IMR-90 (cell line): Measurements from ENCODE around the gene TRABD2A. TPM values are rescaled to one million over a fixed set of nuclear protein-coding genes. Genes with fewer than 3 reads are reported as not detected.

Experiments used
- ATAC-seq: fragments of 200-7000 bp; cut with Tn5 transposase; 2 replicates; pipeline ENCODE4 v1.9.1; 2020; ENCODE audit warnings: low read depth, mild to moderate bottlenecking, moderate library complexity
- BruUV-seq: library from RNA; stranded (reverse); fragments of 400-500 nt; replicated peaks from 2 replicates; lab custom pipeline; 2021; lab: Mats Ljungman, UMichigan
- CTCF ChIA-PET: fragments of 300-600 bp; formaldehyde crosslinking; extraction: SDS; loops from one replicate; lab custom pipeline; 2021; ENCODE audit warnings: antibody characterized with exemption; lab: Yijun Ruan, JAX
- POLR2A ChIA-PET: fragments of 300-600 bp; sonication (Branson Sonifier 250); formaldehyde crosslinking; loops from one replicate; lab custom pipeline; 2022; ENCODE audit warnings: antibody characterized with exemption; ENCODE audit not compliant: unreplicated experiment; lab: Charles Lee
- DNase-seq: peaks from one replicate; pipeline ENCODE4 v3.0.0; 2013
- H2AFZ ChIP-seq: replicated peaks from 2 replicates; pipeline ENCODE3; 2013; ENCODE audit warnings: low read length, mild to moderate bottlenecking; ENCODE audit not compliant: poor library complexity
- H2AK5ac ChIP-seq: 2 replicates; pipeline ENCODE4 v1.6.1; 2013; ENCODE audit warnings: low read depth, low read length, inconsistent platforms
- H2AK9ac ChIP-seq: replicated peaks from 2 replicates; pipeline ENCODE3; 2013; ENCODE audit warnings: mild to moderate bottlenecking, low read depth, low read length, moderate library complexity; ENCODE audit not compliant: poor library complexity
- H2BK120ac ChIP-seq: 2 replicates; pipeline ENCODE4 v1.6.1; 2013; ENCODE audit warnings: low read depth, low read length, inconsistent platforms
- H2BK15ac ChIP-seq: 3 replicates; pipeline ENCODE4 v1.6.1; 2013; ENCODE audit warnings: low read depth, low read length, inconsistent platforms
- H2BK20ac ChIP-seq: 2 replicates; pipeline ENCODE4 v1.6.1; 2013; ENCODE audit warnings: low read depth, mild to moderate bottlenecking, inconsistent platforms, low read length, moderate library complexity
- H2BK5ac ChIP-seq: 2 replicates; pipeline ENCODE4 v1.6.1; 2013; ENCODE audit warnings: mild to moderate bottlenecking, low read depth, low read length, inconsistent platforms; ENCODE audit not compliant: poor library complexity, severe bottlenecking
- H3K14ac ChIP-seq: replicated peaks from 2 replicates; pipeline ENCODE4 v1.6.1; 2013; ENCODE audit warnings: low read depth, low read length, inconsistent platforms
- H3K18ac ChIP-seq: 2 replicates; pipeline ENCODE4 v1.6.1; 2013; ENCODE audit warnings: low read depth, low read length, control low read depth
- H3K23ac ChIP-seq: 2 replicates; pipeline ENCODE4 v1.6.1; 2013; ENCODE audit warnings: low read depth, low read length, inconsistent platforms
- H3K27ac ChIP-seq: 2 replicates; pipeline ENCODE4 v1.5.1; 2013; ENCODE audit warnings: mild to moderate bottlenecking, control low read depth, low read length; ENCODE audit not compliant: insufficient read depth
- H3K27me3 ChIP-seq: 2 replicates; pipeline ENCODE4 v1.6.1; 2013; ENCODE audit warnings: low read length; ENCODE audit not compliant: control insufficient read depth, insufficient read depth
- H3K36me3 ChIP-seq: 2 replicates; pipeline ENCODE4 v1.6.1; 2013; ENCODE audit warnings: low read length, mixed read lengths; ENCODE audit not compliant: control insufficient read depth, insufficient read depth
- H3K4ac ChIP-seq: 2 replicates; pipeline ENCODE4 v1.6.1; 2013; ENCODE audit warnings: low read depth, low read length, inconsistent platforms
- H3K4me1 ChIP-seq: 2 replicates; pipeline ENCODE4 v1.6.1; 2013; ENCODE audit warnings: low read length, mixed read lengths; ENCODE audit not compliant: control insufficient read depth, insufficient read depth
- H3K4me2 ChIP-seq: 2 replicates; pipeline ENCODE4 v1.6.1; 2013; ENCODE audit warnings: low read depth, mild to moderate bottlenecking, control low read depth, low read length, moderate library complexity
- H3K4me3 ChIP-seq: 2 replicates; pipeline ENCODE4 v1.5.1; 2013; ENCODE audit warnings: low read depth, mild to moderate bottlenecking, control low read depth, low read length, moderate library complexity; ENCODE audit not compliant: insufficient read depth
- H3K56ac ChIP-seq: 2 replicates; pipeline ENCODE4 v1.6.1; 2013; ENCODE audit warnings: low read length, inconsistent platforms; ENCODE audit not compliant: insufficient read depth; ENCODE audit errors: extremely low read depth
- H3K79me1 ChIP-seq, 2 experiments: 2 replicates each; pipeline ENCODE4 v1.6.1; 2013; ENCODE audit warnings: low read length in 2 of 2, inconsistent platforms in 1 of 2, low read depth in 1 of 2
- H3K9ac ChIP-seq: 2 replicates; pipeline ENCODE4 v1.6.1; 2013; ENCODE audit warnings: low read depth, low read length, control low read depth
- H3K9me1 ChIP-seq: 2 replicates; pipeline ENCODE4 v1.6.1; 2013; ENCODE audit warnings: low read length, inconsistent platforms; ENCODE audit not compliant: insufficient read depth
- H3K9me3 ChIP-seq: 2 replicates; pipeline ENCODE4 v1.6.1; 2013; ENCODE audit warnings: low read length; ENCODE audit not compliant: control insufficient read depth, insufficient read depth
- H4K20me1 ChIP-seq: 2 replicates; pipeline ENCODE4 v1.6.1; 2013; ENCODE audit warnings: low read length, inconsistent platforms; ENCODE audit not compliant: insufficient read depth
- H4K5ac ChIP-seq: 2 replicates; pipeline ENCODE4 v1.6.1; 2013; ENCODE audit warnings: mild to moderate bottlenecking, low read depth, low read length, control low read depth
- H4K8ac ChIP-seq, 2 experiments: 2 replicates each; pipeline ENCODE4 v1.6.1; 2013; ENCODE audit warnings: low read depth in 2 of 2, low read length in 2 of 2, control low read depth in 1 of 2, inconsistent platforms in 1 of 2
- H4K91ac ChIP-seq: 2 replicates; pipeline ENCODE4 v1.6.1; 2013; ENCODE audit warnings: low read depth, low read length, inconsistent platforms; ENCODE audit not compliant: insufficient read depth
- BHLHE40 ChIP-seq: fragments of 150-350 bp; IDR thresholded peaks from 2 replicates; pipeline ENCODE4 v1.6.1; 2016; ENCODE audit warnings: mild to moderate bottlenecking, low read depth, low read length
- CHD1 ChIP-seq: IDR thresholded peaks from 2 replicates; pipeline ENCODE4 v1.6.1; 2012; ENCODE audit warnings: low read depth, low read length, improper control_type of control experiment
- FOS ChIP-seq: fragments of 150-350 bp; IDR thresholded peaks from 2 replicates; pipeline ENCODE4 v1.6.1; 2016; ENCODE audit warnings: low read depth, low read length
- NFE2L2 ChIP-seq: fragments of 150-350 bp; IDR thresholded peaks from 2 replicates; pipeline ENCODE4 v1.6.1; 2016; ENCODE audit warnings: low read depth, mild to moderate bottlenecking, low read length
- RAD21 ChIP-seq: IDR thresholded peaks from 2 replicates; pipeline ENCODE4 v1.6.1; 2012; ENCODE audit warnings: low read length, improper control_type of control experiment
- RCOR1 ChIP-seq: IDR thresholded peaks from 2 replicates; pipeline ENCODE4 v1.6.1; 2012; ENCODE audit warnings: mild to moderate bottlenecking, low read length, improper control_type of control experiment; ENCODE audit not compliant: insufficient replicate concordance
- WGBS, 2 experiments: methylation state at CpG; one replicate each; pipeline versions ENCODE4 v1.1.5 to v1.1.7; 2013; ENCODE audit warnings: missing lambda C conversion rate in 2 of 2; ENCODE audit not compliant: insufficient read length in 1 of 2; ENCODE audit errors: extremely low coverage in 2 of 2; 5-methylcytosine and 5-hydroxymethylcytosine counted together
- dilution Hi-C: fragments of 300-500 bp; cut with HindIII; formaldehyde crosslinking; loops from one replicate; pipeline ENCODE4 v1.14.3; 2018; ENCODE audit warnings: low sequenced_read_pairs; ENCODE audit not compliant: unreplicated experiment
- in situ Hi-C: fragments of 300-500 bp; cut with MboI; formaldehyde crosslinking; loops from 3 replicates; pipeline ENCODE4 v1.14.3; 2019; ENCODE audit warnings: low sequenced_read_pairs, inconsistent platforms, mixed read lengths
- intact Hi-C: fragments of 100-400 bp; cut with micrococcal nuclease; formaldehyde crosslinking; loops from 2 replicates; pipeline ENCODE4 v1.10.0; 2022
- polyA plus RNA-seq, 3 experiments: library from polyadenylated mRNA; depleted of rRNA; stranded (reverse); fragments of >200 nt; gene quantifications; 2 replicates each; pipeline ENCODE4 v1.2.3, GENCODE V29; 2012; ENCODE audit warnings: low replicate concordance in 1 of 3
- total RNA-seq: library from RNA; depleted of rRNA; stranded (reverse); fragments of >200 nt; gene quantifications from 2 replicates; pipeline ENCODE4 v1.2.3, GENCODE V29; 2012
- TF ChIP-seq, protein P1 (sequence below): conservative IDR thresholded peaks from 2 replicates; pipeline ENCODE4 v1.5.1; 2012; ENCODE audit warnings: mild to moderate bottlenecking, low read depth, low read length, improper control_type of control experiment
- TF ChIP-seq, protein P2 (sequence below): fragments of 150-350 bp; IDR thresholded peaks from 2 replicates; pipeline ENCODE4 v1.6.1; 2017; ENCODE audit warnings: mild to moderate bottlenecking, antibody characterized with exemption, low read length, low read depth

Gene TRABD2A
- total and polyA plus RNA-seq, 2 of the 4 experiments (the other 2 are of a cell fraction) = 17.6 to 20.3 TPM

DNA sequence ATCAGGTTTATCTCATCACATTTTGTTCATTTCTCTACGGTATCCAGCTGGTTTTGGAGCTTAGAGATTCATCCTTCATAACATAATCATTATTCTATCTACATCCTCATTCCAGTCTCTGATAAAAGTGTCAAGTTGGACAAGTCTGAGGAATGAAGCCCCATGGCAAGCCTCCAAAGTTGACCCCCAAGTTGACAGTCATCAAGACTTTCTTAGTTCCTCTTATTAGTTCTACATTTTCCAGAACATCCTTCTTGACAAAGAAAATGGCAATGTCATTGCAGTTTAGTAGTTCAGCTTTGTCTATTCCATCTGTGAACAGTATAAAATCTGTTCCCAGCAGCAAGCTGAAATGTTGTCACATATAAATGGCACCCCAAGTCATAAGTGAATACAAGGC is 20.1 kb upstream of the TRABD2A start:
- no peak overlapping the region for H2BK15ac ChIP-seq
- H3K4me1 ChIP-seq = peaks cover 10% of the 10 kb centered on the region
- no peaks in the 10 kb centered on the region for H3K9me3 ChIP-seq
- no peak overlapping the region for H2AK5ac ChIP-seq
- no peak overlapping the region for H3K4me3 ChIP-seq
- no TSS peak for BruUV-seq
- no peak overlapping the region for H2AFZ ChIP-seq
- no peak for TF ChIP-seq CHD1
- no peak for TF ChIP-seq RCOR1
- TF ChIP-seq, protein P1, sequence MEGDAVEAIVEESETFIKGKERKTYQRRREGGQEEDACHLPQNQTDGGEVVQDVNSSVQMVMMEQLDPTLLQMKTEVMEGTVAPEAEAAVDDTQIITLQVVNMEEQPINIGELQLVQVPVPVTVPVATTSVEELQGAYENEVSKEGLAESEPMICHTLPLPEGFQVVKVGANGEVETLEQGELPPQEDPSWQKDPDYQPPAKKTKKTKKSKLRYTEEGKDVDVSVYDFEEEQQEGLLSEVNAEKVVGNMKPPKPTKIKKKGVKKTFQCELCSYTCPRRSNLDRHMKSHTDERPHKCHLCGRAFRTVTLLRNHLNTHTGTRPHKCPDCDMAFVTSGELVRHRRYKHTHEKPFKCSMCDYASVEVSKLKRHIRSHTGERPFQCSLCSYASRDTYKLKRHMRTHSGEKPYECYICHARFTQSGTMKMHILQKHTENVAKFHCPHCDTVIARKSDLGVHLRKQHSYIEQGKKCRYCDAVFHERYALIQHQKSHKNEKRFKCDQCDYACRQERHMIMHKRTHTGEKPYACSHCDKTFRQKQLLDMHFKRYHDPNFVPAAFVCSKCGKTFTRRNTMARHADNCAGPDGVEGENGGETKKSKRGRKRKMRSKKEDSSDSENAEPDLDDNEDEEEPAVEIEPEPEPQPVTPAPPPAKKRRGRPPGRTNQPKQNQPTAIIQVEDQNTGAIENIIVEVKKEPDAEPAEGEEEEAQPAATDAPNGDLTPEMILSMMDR = no peak
- TF ChIP-seq NFE2L2 = no peak
- no peak for TF ChIP-seq BHLHE40
- TF ChIP-seq FOS = no peak
- TF ChIP-seq RAD21 = no peak
- TF ChIP-seq, protein P2, sequence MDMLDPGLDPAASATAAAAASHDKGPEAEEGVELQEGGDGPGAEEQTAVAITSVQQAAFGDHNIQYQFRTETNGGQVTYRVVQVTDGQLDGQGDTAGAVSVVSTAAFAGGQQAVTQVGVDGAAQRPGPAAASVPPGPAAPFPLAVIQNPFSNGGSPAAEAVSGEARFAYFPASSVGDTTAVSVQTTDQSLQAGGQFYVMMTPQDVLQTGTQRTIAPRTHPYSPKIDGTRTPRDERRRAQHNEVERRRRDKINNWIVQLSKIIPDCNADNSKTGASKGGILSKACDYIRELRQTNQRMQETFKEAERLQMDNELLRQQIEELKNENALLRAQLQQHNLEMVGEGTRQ = no peak
- no peak overlapping the region for H3K4ac ChIP-seq
- no peak overlapping the region for H4K8ac ChIP-seq
- no peak overlapping the region for H3K27ac ChIP-seq
- in situ Hi-C loops (no loop called here), intact Hi-C loops (no loop called here), dilution Hi-C loops (no loop called here)
- POLR2A ChIA-PET = no interaction called here
- peaks cover 11 to 30% of the 10 kb centered on the region in 2 experiments for H3K79me1 ChIP-seq
- CTCF ChIA-PET = interaction anchor here (0.6 kb wide), 1 partner anchor 77 kb away, joined by 4 read pairs; no protein-coding TSS in a partner anchor
- H3K27me3 ChIP-seq = no peaks in the 10 kb centered on the region
- H4K91ac ChIP-seq = no peak overlapping the region
- H2BK120ac ChIP-seq = no peak overlapping the region
- WGBS, 2 experiments = no CpG with 5 or more reads among the region's 1 CpG
- H3K9ac ChIP-seq = no peak overlapping the region
- H4K20me1 ChIP-seq = peaks cover 5% of the 10 kb centered on the region
- H3K18ac ChIP-seq = no peak overlapping the region
- no peak overlapping the region for H2AK9ac ChIP-seq
- H3K23ac ChIP-seq = no peak overlapping the region
- DNase-seq = no peak
- no peak overlapping the region for H3K14ac ChIP-seq
- no peak overlapping the region for H4K5ac ChIP-seq
- no peak overlapping the region for H3K56ac ChIP-seq
- no peaks in the 10 kb centered on the region; the same call in 1 of the 2 replicates for H3K36me3 ChIP-seq
- H3K9me1 ChIP-seq = no peaks in the 10 kb centered on the region
- no peak overlapping the region for H2BK5ac ChIP-seq
- no peak overlapping the region for H2BK20ac ChIP-seq
- H3K4me2 ChIP-seq = no peak overlapping the region
- ATAC-seq = no peak
